Sigmoid colon (tissue), 7 donors: Measurements from ENCODE around the gene PTPRO. TPM values are rescaled to one million over a fixed set of nuclear protein-coding genes. Genes with fewer than 3 reads are reported as not detected.

ENCODE experiments used
- DNase-seq: peaks from one replicate; pipeline ENCODE4 v3.0.0-alpha.2; 2019
- H3K27ac ChIP-seq, 4 donors: fragments of 200-600 bp; sonication (generic); one replicate each; pipeline ENCODE4 v1.5.1; 2016 to 2019; ENCODE audit warnings: mild to moderate bottlenecking in 1 of 4
- H3K27me3 ChIP-seq, 3 donors: fragments of 200-600 bp; sonication (generic); one replicate each; pipeline ENCODE4 v1.5.1; 2019; ENCODE audit warnings: mild to moderate bottlenecking in 1 of 3
- H3K36me3 ChIP-seq, 4 donors: fragments of 200-600 bp; sonication (generic); one replicate each; pipeline ENCODE4 v1.5.1; 2016 to 2019
- H3K4me1 ChIP-seq, 4 donors: fragments of 200-600 bp; sonication (generic); one replicate each; pipeline ENCODE4 v1.5.1; 2017 to 2019
- H3K4me3 ChIP-seq, 4 donors: fragments of 200-600 bp; sonication (generic); one replicate each; pipeline ENCODE4 v1.5.1; 2017 to 2019; ENCODE audit warnings: mild to moderate bottlenecking in 2 of 4, moderate library complexity in 1 of 4
- H3K9me3 ChIP-seq, 4 donors: fragments of 200-600 bp in 3 of 4; sonication (generic) in 3 of 4; one replicate each; pipeline versions ENCODE4 v1.5.1 to v1.6.1; 2013 to 2019
- CTCF ChIP-seq, 4 experiments: fragments of 450-650 bp in 3 of 4; fragments of 200-600 bp in 1 of 4; IDR thresholded peaks; one replicate each; pipeline ENCODE4 v1.5.1; 2016 to 2019; ENCODE audit warnings: antibody characterized with exemption in 4 of 4, mild to moderate bottlenecking in 3 of 4, moderate library complexity in 2 of 4
- EP300 ChIP-seq, 4 donors: sonication (generic); formaldehyde crosslinking; IDR thresholded peaks; one replicate each; pipeline ENCODE4 v1.6.1; 2017; ENCODE audit warnings: antibody characterized with exemption in 4 of 4
- POLR2A ChIP-seq, 2 donors: fragments of 450-650 bp; IDR thresholded peaks; one replicate each; pipeline ENCODE4 v1.6.1; 2016; ENCODE audit warnings: antibody characterized with exemption in 2 of 2, mild to moderate bottlenecking in 2 of 2, moderate library complexity in 2 of 2
- POLR2AphosphoS5 ChIP-seq, 4 donors: sonication (generic); formaldehyde crosslinking; IDR thresholded peaks; one replicate each; pipeline ENCODE4 v1.6.1; 2017; ENCODE audit warnings: antibody characterized with exemption in 4 of 4
- WGBS, 2 donors: extraction: QIAGEN DNeasy Blood & Tissue Kit; methylation state at CpG; one replicate each; pipeline ENCODE4 v1.1.7; 2013; 5-methylcytosine and 5-hydroxymethylcytosine counted together
- intact Hi-C: fragments of 100-400 bp; cut with DNase I; formaldehyde crosslinking; loops from one replicate; pipeline ENCODE4 v1.15.1; 2023
- polyA plus RNA-seq, 3 donors: library from polyadenylated mRNA; stranded (reverse); fragments of 200-250 nt; gene quantifications; one replicate each; pipeline ENCODE4 v1.2.3, GENCODE V29; 2013
- total RNA-seq, 4 donors: library from RNA; depleted of rRNA; stranded (reverse); fragments of >200 nt; gene quantifications; one replicate each; pipeline ENCODE4 v1.1.0, GENCODE V29; 2016
- donor health status: healthy with polysubstance abuse.
- donor health status: Bipolar disorder and iron deficiency.
- donor health status: healthy.

PTPRO gene
- total and polyA plus RNA-seq, 7 donors: 0.99 to 8.5 (median 1.9) TPM

- Histone ChIP-seq H3K36me3 (no peaks in the 10 kb centered on the region), H3K9me3 (no peaks in the 10 kb centered on the region), H3K4me3 (no peak overlapping the region), H3K27me3 (no peaks in the 10 kb centered on the region), H3K4me1 (peaks cover 0 to 30% (median 17%) of the 10 kb centered on the region in 4 donors), H3K27ac (peak overlapping the region in 1 of 4 donors; percentile 60)
- intact Hi-C loops: no loop called here
- DNase-seq: no peak
- TF ChIP-seq CTCF (IDR thresholded peaks at IDR 0.05) (no peak), EP300 (IDR thresholded peaks at IDR 0.05) (no peak), POLR2AphosphoS5 (IDR thresholded peaks at IDR 0.05) (no peak)
- WGBS, 2 donors: 84 to 90% methylated on average over 3 of the region's 3 CpGs
Observed at GRCh38 chr12:15541996-15542631, 219.8 kb downstream of the PTPRO start.

- peaks cover 0 to 28% (median 17%) of the 10 kb centered on the region in 4 donors for H3K4me1 ChIP-seq
- no peaks in the 10 kb centered on the region for H3K36me3 ChIP-seq
- WGBS, 2 donors: 76 to 77% methylated on average over 3 of the region's 3 CpGs
- H3K27me3 ChIP-seq: no peaks in the 10 kb centered on the region
- no peak for TF ChIP-seq POLR2AphosphoS5 (IDR thresholded peaks at IDR 0.05)
- TF ChIP-seq CTCF (IDR thresholded peaks at IDR 0.05): no peak
- TF ChIP-seq EP300 (IDR thresholded peaks at IDR 0.05): no peak
- no peak for TF ChIP-seq POLR2A (IDR thresholded peaks at IDR 0.05)
- H3K4me3 ChIP-seq: no peak overlapping the region
- DNase-seq: no peak
- H3K27ac ChIP-seq: no peak overlapping the region
- H3K9me3 ChIP-seq: no peaks in the 10 kb centered on the region
- intact Hi-C loops: no loop called here
Observed at GRCh38 chr12:15543347-15543746, 221.0 kb downstream of the PTPRO start.

GRCh38 chr12:15544589-15544988 is 222.3 kb downstream of the PTPRO start:
- Histone ChIP-seq H3K27ac (no peak overlapping the region), H3K27me3 (no peaks in the 10 kb centered on the region), H3K36me3 (no peaks in the 10 kb centered on the region), H3K9me3 (no peaks in the 10 kb centered on the region), H3K4me1 (peaks cover 0 to 25% (median 17%) of the 10 kb centered on the region in 4 donors), H3K4me3 (no peak overlapping the region)
- TF ChIP-seq POLR2AphosphoS5 (IDR thresholded peaks at IDR 0.05) (no peak), POLR2A (IDR thresholded peaks at IDR 0.05) (no peak), EP300 (IDR thresholded peaks at IDR 0.05) (no peak), CTCF (IDR thresholded peaks at IDR 0.05) (no peak)
- intact Hi-C loops: no loop called here
- no peak for DNase-seq

- H3K27ac ChIP-seq: no peak overlapping the region
- DNase-seq: no peak
- H3K36me3 ChIP-seq: no peaks in the 10 kb centered on the region
- no peak overlapping the region for H3K4me3 ChIP-seq
- peaks cover 0 to 20% (median 13%) of the 10 kb centered on the region in 4 donors for H3K4me1 ChIP-seq
- no peak for TF ChIP-seq CTCF (IDR thresholded peaks at IDR 0.05)
- H3K9me3 ChIP-seq: no peaks in the 10 kb centered on the region
- 74 to 80% methylated on average over 1 of the region's 1 CpG for WGBS, 2 donors
- intact Hi-C loops: no loop called here
- H3K27me3 ChIP-seq: no peaks in the 10 kb centered on the region
Observed at GRCh38 chr12:15545334-15545733, 223.0 kb downstream of the PTPRO start.

- WGBS, 2 donors: 15 to 31% methylated on average over 1 of the region's 1 CpG
- Histone ChIP-seq H3K4me3 (no peak overlapping the region), H3K27me3 (no peaks in the 10 kb centered on the region), H3K36me3 (no peaks in the 10 kb centered on the region), H3K27ac (peak overlapping the region in 2 of 4 donors; percentile 17 to 50), H3K9me3 (no peaks in the 10 kb centered on the region), H3K4me1 (peaks cover 0 to 12% (median 6%) of the 10 kb centered on the region in 4 donors)
- no peak for DNase-seq
- intact Hi-C loops: no loop called here
- TF ChIP-seq EP300 (IDR thresholded peaks at IDR 0.05) (no peak), CTCF (IDR thresholded peaks at IDR 0.05) (no peak), POLR2A (IDR thresholded peaks at IDR 0.05) (no peak), POLR2AphosphoS5 (IDR thresholded peaks at IDR 0.05) (no peak)
Observed at GRCh38 chr12:15546102-15546701, 223.9 kb downstream of the PTPRO start.
